Activated CD4-positive, alpha-beta memory T cell treated with anti-CD3 and anti-CD28 coated beads for 36 hours (primary cell): ENCODE results near the gene OR6C68. TPM values are rescaled to one million over a fixed set of nuclear protein-coding genes. Genes with fewer than 3 reads are reported as not detected.
"Not testable (repeated sequence)": the region's sequence is repeated elsewhere in the genome, so short reads cannot be mapped to it uniquely, and the experiment has no call there.

Experiments used
- CTCF ChIA-PET: fragments of 350-600 bp; sonication (Branson Sonifier 250); formaldehyde crosslinking; loops from one replicate; lab custom pipeline; 2021; ENCODE audit warnings: antibody characterized with exemption, inconsistent platforms; lab: Charles Lee
- POLR2A ChIA-PET: fragments of 350-600 bp; sonication (Branson Sonifier 250); formaldehyde crosslinking; loops from one replicate; lab custom pipeline; 2021; ENCODE audit warnings: antibody characterized with exemption; lab: Charles Lee
- DNase-seq: peaks from one replicate; pipeline ENCODE4 v3.0.0-alpha.2; 2020
- H3K27ac Mint-ChIP-seq: one replicate; pipeline ENCODE4 v1.8.0; 2021; ENCODE audit warnings: mixed read lengths
- H3K27me3 Mint-ChIP-seq: one replicate; pipeline ENCODE4 v1.8.0; 2021; ENCODE audit warnings: mixed read lengths
- H3K36me3 Mint-ChIP-seq: one replicate; pipeline ENCODE4 v1.8.0; 2021; ENCODE audit warnings: mixed read lengths
- H3K4me1 Mint-ChIP-seq: one replicate; pipeline ENCODE4 v1.8.0; 2021; ENCODE audit warnings: low read depth, mixed read lengths
- H3K4me3 Mint-ChIP-seq: one replicate; pipeline ENCODE4 v1.8.0; 2021; ENCODE audit warnings: mild to moderate bottlenecking, mixed read lengths
- H3K9me3 Mint-ChIP-seq: one replicate; pipeline ENCODE4 v1.8.0; 2021; ENCODE audit warnings: mixed read lengths
- intact Hi-C: fragments of 100-400 bp; cut with micrococcal nuclease; formaldehyde crosslinking; loops from one replicate; pipeline ENCODE4 v1.15.1; 2023
- total RNA-seq, 2 experiments: library from RNA; stranded (reverse); gene quantifications; one replicate each; pipeline ENCODE4 v1.2.3, GENCODE V29; 2021

Gene OR6C68
- total RNA-seq, result not detected

- no peaks in the 10 kb centered on the region for H3K4me1 Mint-ChIP-seq
- no peak within 1 kb of the TSS for H3K27ac Mint-ChIP-seq
- intact Hi-C loops, result no loop called here
- H3K9me3 Mint-ChIP-seq, result no peaks in the 10 kb centered on the region
- no peaks in the 10 kb centered on the region for H3K36me3 Mint-ChIP-seq
- ChIA-PET CTCF (interaction anchor here (0.6 kb wide), 1 partner anchor 192 kb away, joined by 4 read pairs; no protein-coding TSS in a partner anchor), POLR2A (no interaction called here)
- no peak within 1 kb of the TSS for H3K4me3 Mint-ChIP-seq
- H3K27me3 Mint-ChIP-seq, result peaks cover 4% of the 10 kb centered on the region
- no peak for DNase-seq
These were observed at the start of gene OR6C68 for GRCh38 chr12:55492078-55492477. Gene OR6C68, plus strand, starts transcription at chr12:55492378. Its CDS starts 0 bp downstream, at chr12:55492378.

GRCh38 chr12:55443776-55444175 lies 48.4 kb upstream of the OR6C68 start, which contains the start of gene OR6C2:
Gene OR6C2, plus strand, starts transcription at chr12:55444076. Its CDS starts 8,138 bp downstream, at chr12:55452214.
- H3K4me3 Mint-ChIP-seq, result no peak within 1 kb of the TSS
- H3K36me3 Mint-ChIP-seq, result no peaks in the 10 kb centered on the region

GRCh38 chr12:55445357-55445756 lies 46.8 kb upstream of the OR6C68 start:
- Mint-ChIP-seq H3K4me1 (no peaks in the 10 kb centered on the region), H3K27ac (no peak overlapping the region), H3K9me3 (peaks cover 4% of the 10 kb centered on the region), H3K27me3 (peaks cover 9% of the 10 kb centered on the region), H3K4me3 (no peak overlapping the region), H3K36me3 (no peaks in the 10 kb centered on the region)
- no peak for DNase-seq
- ChIA-PET CTCF (no interaction called here), POLR2A (no interaction called here)
- intact Hi-C loops, result no loop called here

More at GRCh38 chr12:55443776-55444175, 48.4 kb upstream of the OR6C68 start, which contains the start of gene OR6C2:
- Mint-ChIP-seq H3K27ac (no peak within 1 kb of the TSS), H3K4me1 (no peaks in the 10 kb centered on the region), H3K27me3 (peaks cover 10% of the 10 kb centered on the region), H3K9me3 (peaks cover 4% of the 10 kb centered on the region)
- intact Hi-C loops, result no loop called here
- ChIA-PET POLR2A (no interaction called here), CTCF (no interaction called here)
- DNase-seq, result no peak

DNA sequence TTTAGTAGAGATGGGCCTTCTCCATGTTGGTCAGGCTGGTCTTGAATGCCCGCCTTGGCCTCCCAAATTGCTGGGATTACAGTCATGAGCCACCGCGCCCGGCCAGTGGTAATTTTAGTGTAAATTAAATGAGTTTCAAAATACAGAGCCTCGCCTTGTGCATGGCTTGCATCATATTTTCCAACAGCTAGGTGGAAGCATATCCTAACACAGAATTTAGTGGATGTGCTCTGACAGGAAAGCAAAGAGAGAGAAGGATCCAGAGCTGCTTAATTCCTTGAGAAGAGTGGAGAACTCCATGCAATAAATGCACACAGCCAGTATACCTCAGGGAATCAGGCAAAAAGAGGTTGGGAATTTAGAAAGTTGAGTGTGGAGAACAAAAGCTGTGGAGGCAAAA lies 45.9 kb upstream of the OR6C68 start:
- H3K27me3 Mint-ChIP-seq, result peaks cover 9% of the 10 kb centered on the region
- H3K9me3 Mint-ChIP-seq, result no peaks in the 10 kb centered on the region
- no peaks in the 10 kb centered on the region for H3K36me3 Mint-ChIP-seq
- no peaks in the 10 kb centered on the region for H3K4me1 Mint-ChIP-seq
- intact Hi-C loops, result no loop called here
- ChIA-PET CTCF (no interaction called here), POLR2A (no interaction called here)
- no peak for DNase-seq
- no peak overlapping the region for H3K4me3 Mint-ChIP-seq
- no peak overlapping the region for H3K27ac Mint-ChIP-seq

- Mint-ChIP-seq H3K27ac (no peak overlapping the region), H3K36me3 (no peaks in the 10 kb centered on the region), H3K27me3 (peaks cover 15% of the 10 kb centered on the region), H3K9me3 (no peaks in the 10 kb centered on the region), H3K4me3 (no peak overlapping the region), H3K4me1 (no peaks in the 10 kb centered on the region)
- CTCF ChIA-PET, result no interaction called here
- POLR2A ChIA-PET, result no interaction called here
- intact Hi-C loops, result no loop called here
- no peak for DNase-seq
These were observed 43.4 kb upstream of the OR6C68 start for GRCh38 chr12:55448825-55449224.

- H3K36me3 Mint-ChIP-seq, H3K4me1 Mint-ChIP-seq, H3K27ac Mint-ChIP-seq, H3K4me3 Mint-ChIP-seq, POLR2A ChIA-PET, CTCF ChIA-PET, H3K9me3 Mint-ChIP-seq, DNase-seq, intact Hi-C loops: not testable (repeated sequence)
- H3K27me3 Mint-ChIP-seq, result peaks cover 18% of the 10 kb centered on the region
These were observed 27.3 kb upstream of the OR6C68 start for GRCh38 chr12:55464926-55465325.

DNA sequence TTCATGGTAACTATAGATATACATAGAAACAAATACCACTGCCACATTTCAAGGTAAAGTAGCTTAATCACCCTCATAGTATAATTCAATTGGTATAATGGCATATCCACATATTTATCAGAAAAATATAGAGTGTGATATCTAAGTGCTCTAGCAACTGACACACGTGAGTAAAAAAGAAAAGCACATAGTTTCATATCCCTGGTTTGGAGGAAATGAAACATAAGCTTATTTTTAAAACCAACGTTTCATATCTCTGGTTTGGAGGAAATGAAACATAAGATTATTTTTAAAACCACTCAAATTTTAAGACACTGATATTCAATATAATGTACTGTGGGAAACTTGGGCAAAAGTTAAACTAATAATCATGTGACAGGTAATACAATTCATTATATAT lies 24.3 kb upstream of the OR6C68 start:
- peaks cover 3% of the 10 kb centered on the region for H3K9me3 Mint-ChIP-seq
- H3K27ac Mint-ChIP-seq, result no peak overlapping the region
- H3K36me3 Mint-ChIP-seq, result no peaks in the 10 kb centered on the region
- ChIA-PET POLR2A (no interaction called here), CTCF (no interaction called here)
- peaks cover 12% of the 10 kb centered on the region for H3K27me3 Mint-ChIP-seq
- intact Hi-C loops, result no loop called here
- no peak overlapping the region for H3K4me3 Mint-ChIP-seq
- H3K4me1 Mint-ChIP-seq, result no peaks in the 10 kb centered on the region
- no peak for DNase-seq

DNA sequence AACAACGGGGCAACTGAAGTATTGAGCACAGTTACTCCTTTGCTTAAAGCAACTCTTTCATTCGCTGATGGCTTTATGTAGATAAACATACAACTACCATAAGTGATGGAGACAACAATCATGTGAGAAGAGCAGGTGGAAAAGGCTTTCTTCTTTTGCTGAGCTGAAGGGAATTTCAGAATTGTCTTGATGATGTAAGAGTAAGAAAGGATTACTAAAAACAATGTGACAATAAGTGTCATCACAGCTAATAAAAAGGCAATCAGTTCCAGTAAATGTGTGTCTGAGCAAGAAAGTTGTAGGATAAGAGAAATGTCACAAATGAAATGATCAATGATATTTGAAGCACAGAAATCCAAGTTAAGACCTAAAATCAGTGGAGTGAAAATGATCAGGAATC lies 22.9 kb upstream of the OR6C68 start:
- Mint-ChIP-seq H3K36me3 (no peaks in the 10 kb centered on the region), H3K4me1 (no peaks in the 10 kb centered on the region), H3K27me3 (peaks cover 14% of the 10 kb centered on the region), H3K9me3 (peaks cover 3% of the 10 kb centered on the region), H3K4me3 (no peak overlapping the region), H3K27ac (no peak overlapping the region)
- ChIA-PET CTCF (no interaction called here), POLR2A (no interaction called here)
- DNase-seq, result no peak
- intact Hi-C loops, result no loop called here

DNA sequence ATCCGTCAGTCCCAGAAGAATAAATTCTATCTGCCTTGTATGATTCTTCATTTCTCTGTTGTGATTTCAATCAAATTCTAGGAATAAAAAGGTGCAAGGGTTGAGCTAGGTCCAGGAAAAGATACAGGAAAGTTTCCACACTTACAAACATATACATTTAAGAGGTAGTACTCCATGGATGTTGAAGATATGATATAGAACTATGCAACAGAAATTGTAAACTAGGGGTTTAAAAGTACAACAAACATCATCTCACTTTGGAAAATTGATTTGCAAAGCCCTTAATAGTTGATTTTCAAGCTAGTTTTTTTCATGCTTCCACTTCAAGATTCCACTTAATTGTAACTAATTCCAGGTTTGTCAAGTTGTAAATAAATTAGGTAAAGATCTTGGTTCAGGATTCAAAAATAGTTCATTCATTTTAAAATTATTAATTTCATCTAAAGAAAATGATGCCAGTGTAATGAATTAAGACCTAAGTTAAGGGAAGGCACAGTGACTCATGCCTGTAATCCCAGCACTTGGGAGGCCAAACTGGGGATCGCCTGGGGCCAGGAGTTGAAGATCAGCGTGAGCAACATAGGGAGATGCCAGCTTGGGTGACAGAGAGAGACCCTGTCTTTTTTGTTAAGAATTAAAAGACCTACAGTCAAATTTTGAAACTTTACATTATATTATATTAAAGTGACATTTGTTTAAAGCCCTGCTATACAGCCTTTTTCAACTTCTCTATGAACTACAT lies 21.9 kb upstream of the OR6C68 start, which contains the start of gene OR6C70:
Gene OR6C70 (minus strand): TSS at position 51 of the 742 bp plus-strand sequence. CDS start 0 bp downstream, at position 51.
- Mint-ChIP-seq H3K27ac (no peak within 1 kb of the TSS), H3K4me1 (no peaks in the 10 kb centered on the region), H3K9me3 (no peaks in the 10 kb centered on the region), H3K4me3 (no peak within 1 kb of the TSS), H3K27me3 (peaks cover 17% of the 10 kb centered on the region), H3K36me3 (no peaks in the 10 kb centered on the region)
- ChIA-PET CTCF (no interaction called here), POLR2A (no interaction called here)
- intact Hi-C loops, result no loop called here
- no peak for DNase-seq

- H3K27me3 Mint-ChIP-seq, result peaks cover 14% of the 10 kb centered on the region
- ChIA-PET CTCF (interaction anchor here (0.8 kb wide), 1 partner anchor 25 kb away, joined by 3 read pairs; no protein-coding TSS in a partner anchor), POLR2A (no interaction called here)
- no peaks in the 10 kb centered on the region for H3K36me3 Mint-ChIP-seq
- intact Hi-C loops, result no loop called here
- no peak for DNase-seq
- H3K27ac Mint-ChIP-seq, result no peak overlapping the region
- no peaks in the 10 kb centered on the region for H3K9me3 Mint-ChIP-seq
- H3K4me3 Mint-ChIP-seq, result no peak overlapping the region
- H3K4me1 Mint-ChIP-seq, result no peaks in the 10 kb centered on the region
These were observed 19.9 kb upstream of the OR6C68 start for GRCh38 chr12:55472264-55472663.

GRCh38 chr12:55479136-55479535 lies 13.0 kb upstream of the OR6C68 start:
- peaks cover 16% of the 10 kb centered on the region for H3K27me3 Mint-ChIP-seq
- H3K27ac Mint-ChIP-seq, H3K36me3 Mint-ChIP-seq, DNase-seq, POLR2A ChIA-PET, CTCF ChIA-PET, intact Hi-C loops, H3K9me3 Mint-ChIP-seq, H3K4me3 Mint-ChIP-seq, H3K4me1 Mint-ChIP-seq: not testable (repeated sequence)

DNA sequence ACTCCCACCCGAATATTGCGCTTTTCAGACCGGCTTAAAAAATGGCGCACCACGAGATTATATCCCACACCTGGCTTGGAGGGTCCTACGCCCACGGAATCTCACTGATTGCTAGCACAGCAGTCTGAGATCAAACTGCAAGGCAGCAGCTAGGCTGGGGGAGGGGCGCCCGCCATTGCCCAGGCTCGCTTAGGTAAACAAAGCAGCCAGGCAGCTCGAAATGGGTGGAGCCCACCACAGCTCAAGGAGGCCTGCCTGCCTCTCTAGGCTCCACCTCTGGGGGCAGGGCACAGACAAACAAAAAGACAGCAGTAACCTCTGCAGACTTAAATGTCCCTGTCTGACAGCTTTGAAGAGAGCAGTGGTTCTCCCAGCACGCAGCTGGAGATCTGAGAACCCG lies 7.9 kb upstream of the OR6C68 start:
- H3K27ac Mint-ChIP-seq, CTCF ChIA-PET, H3K4me1 Mint-ChIP-seq, POLR2A ChIA-PET, DNase-seq, H3K4me3 Mint-ChIP-seq, H3K9me3 Mint-ChIP-seq, intact Hi-C loops, H3K36me3 Mint-ChIP-seq: not testable (repeated sequence)
- H3K27me3 Mint-ChIP-seq, result peaks cover 12% of the 10 kb centered on the region

GRCh38 chr12:55495490-55495889 lies 3.3 kb downstream of the OR6C68 start:
- intact Hi-C loops, result no loop called here
- H3K4me1 Mint-ChIP-seq, result no peaks in the 10 kb centered on the region
- no peaks in the 10 kb centered on the region for H3K9me3 Mint-ChIP-seq
- H3K36me3 Mint-ChIP-seq, result no peaks in the 10 kb centered on the region
- H3K27ac Mint-ChIP-seq, result no peak overlapping the region
- ChIA-PET POLR2A (no interaction called here), CTCF (no interaction called here)
- H3K4me3 Mint-ChIP-seq, result no peak overlapping the region
- H3K27me3 Mint-ChIP-seq, result peaks cover 4% of the 10 kb centered on the region
- no peak for DNase-seq
